WTC11 (cell line): ENCODE results near the gene SLC2A9. TPM values are rescaled to one million over a fixed set of nuclear protein-coding genes. Genes with fewer than 3 reads are reported as not detected.

Experiments
- ATAC-seq: fragments of 200-7000 bp; cut with Tn5 transposase; 2 replicates; pipeline ENCODE4 v1.10.0; 2021; ENCODE audit warnings: mild to moderate bottlenecking, moderate library complexity
- CTCF ChIA-PET: fragments of 300-600 bp; sonication (Branson Sonifier 250); formaldehyde crosslinking; loops from one replicate; lab custom pipeline; 2021; ENCODE audit warnings: antibody characterized with exemption; lab: Charles Lee
- POLR2A ChIA-PET: fragments of 350-600 bp; sonication (Branson Sonifier 250); formaldehyde crosslinking; loops from one replicate; lab custom pipeline; 2021; ENCODE audit warnings: antibody characterized with exemption; lab: Charles Lee
- DNase-seq: peaks from one replicate; pipeline ENCODE4 v3.0.0; 2021; ENCODE audit warnings: low spot score
- H3K27ac Mint-ChIP-seq: 2 replicates; pipeline ENCODE4 v1.8.0; 2021; ENCODE audit warnings: mixed read lengths
- H3K27me3 Mint-ChIP-seq: 2 replicates; pipeline ENCODE4 v1.8.0; 2021; ENCODE audit warnings: low read depth, mild to moderate bottlenecking, moderate library complexity, mixed read lengths
- H3K36me3 Mint-ChIP-seq: 2 replicates; pipeline ENCODE4 v1.8.0; 2021; ENCODE audit warnings: mixed read lengths
- H3K4me1 Mint-ChIP-seq: 2 replicates; pipeline ENCODE4 v1.8.0; 2022; ENCODE audit warnings: mixed read lengths
- H3K4me3 Mint-ChIP-seq: 2 replicates; pipeline ENCODE4 v1.8.0; 2021; ENCODE audit warnings: mild to moderate bottlenecking, moderate library complexity, mixed read lengths
- H3K9me3 Mint-ChIP-seq: 2 replicates; pipeline ENCODE4 v1.8.0; 2021; ENCODE audit warnings: mixed read lengths
- ATF1 ChIP-seq: sonication (generic); formaldehyde crosslinking; IDR thresholded peaks from 2 replicates; pipeline ENCODE4 v1.8.1; 2023; ENCODE audit warnings: mild to moderate bottlenecking, moderate library complexity, missing genetic modification reagents
- CREB1 ChIP-seq: sonication (generic); formaldehyde crosslinking; IDR thresholded peaks from 2 replicates; pipeline ENCODE4 v1.8.0; 2023; ENCODE audit warnings: mild to moderate bottlenecking, missing genetic modification reagents
- ETV6 ChIP-seq: sonication (generic); formaldehyde crosslinking; IDR thresholded peaks from 2 replicates; pipeline ENCODE4 v1.8.1; 2022; ENCODE audit warnings: mild to moderate bottlenecking, missing genetic modification reagents
- FOXK1 ChIP-seq: sonication (generic); formaldehyde crosslinking; IDR thresholded peaks from 2 replicates; pipeline ENCODE4 v1.8.0; 2022; ENCODE audit warnings: mild to moderate bottlenecking, moderate library complexity, missing genetic modification reagents
- HMGA2 ChIP-seq: fragments of 250-450 bp; sonication (Bioruptor Pico); IDR thresholded peaks from 2 replicates; pipeline ENCODE4 v1.4.0; 2021; ENCODE audit warnings: mild to moderate bottlenecking, moderate library complexity
- IRF2 ChIP-seq: sonication (generic); formaldehyde crosslinking; IDR thresholded peaks from 2 replicates; pipeline ENCODE4 v1.8.0; 2022; ENCODE audit warnings: low read depth, missing genetic modification reagents, borderline replicate concordance
- NR1H2 ChIP-seq: sonication (generic); formaldehyde crosslinking; IDR thresholded peaks from 2 replicates; pipeline ENCODE4 v1.9.0; 2021; ENCODE audit warnings: mild to moderate bottlenecking, moderate library complexity, missing genetic modification reagents
- NR3C1 ChIP-seq: sonication (generic); formaldehyde crosslinking; conservative IDR thresholded peaks from 2 replicates; pipeline ENCODE4 v1.8.1; 2023; ENCODE audit warnings: low read depth, mild to moderate bottlenecking, missing genetic modification reagents
- OVOL2 ChIP-seq: fragments of 250-450 bp; sonication (Bioruptor Pico); IDR thresholded peaks from 2 replicates; pipeline ENCODE4 v1.9.0; 2021; ENCODE audit warnings: mild to moderate bottlenecking, borderline replicate concordance
- RORB ChIP-seq: fragments of 250-450 bp; sonication (Bioruptor Pico); IDR thresholded peaks from 2 replicates; pipeline ENCODE4 v1.9.0; 2021; ENCODE audit warnings: mild to moderate bottlenecking
- SMAD3 ChIP-seq: sonication (generic); formaldehyde crosslinking; IDR thresholded peaks from 2 replicates; pipeline ENCODE4 v1.8.0; 2022; ENCODE audit warnings: missing genetic modification reagents, mild to moderate bottlenecking, borderline replicate concordance
- SMAD4 ChIP-seq: sonication (generic); formaldehyde crosslinking; IDR thresholded peaks from 2 replicates; pipeline ENCODE4 v1.8.0; 2022; ENCODE audit warnings: mild to moderate bottlenecking, missing genetic modification reagents
- ZNF138 ChIP-seq: sonication (generic); formaldehyde crosslinking; conservative IDR thresholded peaks from 2 replicates; pipeline ENCODE4 v1.8.1; 2022; ENCODE audit warnings: mild to moderate bottlenecking, moderate library complexity, missing genetic modification reagents
- ZNF219 ChIP-seq: sonication (generic); formaldehyde crosslinking; IDR thresholded peaks from 2 replicates; pipeline ENCODE4 v1.8.0; 2023; ENCODE audit warnings: missing genetic modification reagents, mild to moderate bottlenecking, borderline replicate concordance
- ZNF396 ChIP-seq: fragments of 250-450 bp; sonication (Bioruptor Pico); IDR thresholded peaks from 2 replicates; pipeline ENCODE4 v1.8.0; 2021; ENCODE audit warnings: mild to moderate bottlenecking, moderate library complexity, borderline replicate concordance
- total RNA-seq: library from RNA; stranded (reverse); gene quantifications from 3 replicates; pipeline ENCODE4 v1.2.3, GENCODE V29; 2021
- TF ChIP-seq, protein P1 (sequence below): sonication (generic); formaldehyde crosslinking; IDR thresholded peaks from 2 replicates; pipeline ENCODE4 v1.8.1; 2023; ENCODE audit warnings: mild to moderate bottlenecking, missing genetic modification reagents, borderline replicate concordance
- TF ChIP-seq, protein P2 (sequence below): sonication (generic); formaldehyde crosslinking; IDR thresholded peaks from 2 replicates; pipeline ENCODE4 v1.8.0; 2022; ENCODE audit warnings: mild to moderate bottlenecking, missing genetic modification reagents
- TF ChIP-seq, protein P3 (sequence below): sonication (generic); formaldehyde crosslinking; IDR thresholded peaks from 2 replicates; pipeline ENCODE4 v1.8.1; 2022; ENCODE audit warnings: mild to moderate bottlenecking, moderate library complexity, missing genetic modification reagents
- TF ChIP-seq, protein P4 (sequence below): fragments of 250-450 bp; sonication (Bioruptor Pico); conservative IDR thresholded peaks from 2 replicates; pipeline ENCODE4 v1.9.0; 2021; ENCODE audit warnings: mild to moderate bottlenecking
- TF ChIP-seq, protein P5 (sequence below): fragments of 250-450 bp; sonication (Bioruptor Pico); IDR thresholded peaks from 2 replicates; pipeline ENCODE4 v1.8.0; 2021; ENCODE audit warnings: mild to moderate bottlenecking
- TF ChIP-seq, protein P6 (sequence below): sonication (generic); formaldehyde crosslinking; conservative IDR thresholded peaks from 2 replicates; pipeline ENCODE4 v1.8.1; 2023; ENCODE audit warnings: mild to moderate bottlenecking, low read depth, missing genetic modification reagents, moderate library complexity

Gene SLC2A9
- total RNA-seq, 1 experiment from 2014 or later: not detected

DNA sequence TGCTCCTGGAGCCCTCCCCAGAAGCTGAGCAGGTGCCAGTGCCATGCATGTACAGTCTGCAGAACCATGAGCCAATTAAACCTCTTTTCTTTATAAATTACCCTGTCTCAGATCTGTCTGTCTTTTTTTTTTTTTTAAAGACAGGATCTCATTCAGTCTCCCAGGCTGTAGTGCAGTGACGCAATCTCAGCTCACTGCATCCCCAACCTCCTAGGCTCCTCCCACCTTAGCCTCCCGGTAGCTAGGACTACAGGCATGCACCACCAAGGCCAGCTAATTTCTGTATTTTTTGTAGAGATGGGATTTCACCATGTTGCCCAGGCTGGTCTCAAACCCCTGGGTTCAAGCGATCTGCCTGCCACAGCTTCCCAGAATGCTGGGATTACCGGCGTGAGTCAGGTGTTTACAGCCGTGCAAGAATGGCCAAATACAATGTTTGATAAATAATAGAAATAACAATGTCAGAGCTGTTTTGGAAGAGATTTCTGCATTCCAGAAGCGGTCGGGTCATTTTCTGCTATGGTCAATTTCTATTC lies 68.8 kb downstream of the SLC2A9 start (continued):
- TF ChIP-seq, protein P1, sequence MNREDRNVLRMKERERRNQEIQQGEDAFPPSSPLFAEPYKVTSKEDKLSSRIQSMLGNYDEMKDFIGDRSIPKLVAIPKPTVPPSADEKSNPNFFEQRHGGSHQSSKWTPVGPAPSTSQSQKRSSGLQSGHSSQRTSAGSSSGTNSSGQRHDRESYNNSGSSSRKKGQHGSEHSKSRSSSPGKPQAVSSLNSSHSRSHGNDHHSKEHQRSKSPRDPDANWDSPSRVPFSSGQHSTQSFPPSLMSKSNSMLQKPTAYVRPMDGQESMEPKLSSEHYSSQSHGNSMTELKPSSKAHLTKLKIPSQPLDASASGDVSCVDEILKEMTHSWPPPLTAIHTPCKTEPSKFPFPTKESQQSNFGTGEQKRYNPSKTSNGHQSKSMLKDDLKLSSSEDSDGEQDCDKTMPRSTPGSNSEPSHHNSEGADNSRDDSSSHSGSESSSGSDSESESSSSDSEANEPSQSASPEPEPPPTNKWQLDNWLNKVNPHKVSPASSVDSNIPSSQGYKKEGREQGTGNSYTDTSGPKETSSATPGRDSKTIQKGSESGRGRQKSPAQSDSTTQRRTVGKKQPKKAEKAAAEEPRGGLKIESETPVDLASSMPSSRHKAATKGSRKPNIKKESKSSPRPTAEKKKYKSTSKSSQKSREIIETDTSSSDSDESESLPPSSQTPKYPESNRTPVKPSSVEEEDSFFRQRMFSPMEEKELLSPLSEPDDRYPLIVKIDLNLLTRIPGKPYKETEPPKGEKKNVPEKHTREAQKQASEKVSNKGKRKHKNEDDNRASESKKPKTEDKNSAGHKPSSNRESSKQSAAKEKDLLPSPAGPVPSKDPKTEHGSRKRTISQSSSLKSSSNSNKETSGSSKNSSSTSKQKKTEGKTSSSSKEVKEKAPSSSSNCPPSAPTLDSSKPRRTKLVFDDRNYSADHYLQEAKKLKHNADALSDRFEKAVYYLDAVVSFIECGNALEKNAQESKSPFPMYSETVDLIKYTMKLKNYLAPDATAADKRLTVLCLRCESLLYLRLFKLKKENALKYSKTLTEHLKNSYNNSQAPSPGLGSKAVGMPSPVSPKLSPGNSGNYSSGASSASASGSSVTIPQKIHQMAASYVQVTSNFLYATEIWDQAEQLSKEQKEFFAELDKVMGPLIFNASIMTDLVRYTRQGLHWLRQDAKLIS (CRISPR knock-in tag): no peak
- TF ChIP-seq ZNF396 (CRISPR knock-in tag): no peak
- TF ChIP-seq HMGA2: no peak
- no peak for TF ChIP-seq RORB (CRISPR knock-in tag)
- TF ChIP-seq IRF2 (CRISPR knock-in tag): no peak

DNA sequence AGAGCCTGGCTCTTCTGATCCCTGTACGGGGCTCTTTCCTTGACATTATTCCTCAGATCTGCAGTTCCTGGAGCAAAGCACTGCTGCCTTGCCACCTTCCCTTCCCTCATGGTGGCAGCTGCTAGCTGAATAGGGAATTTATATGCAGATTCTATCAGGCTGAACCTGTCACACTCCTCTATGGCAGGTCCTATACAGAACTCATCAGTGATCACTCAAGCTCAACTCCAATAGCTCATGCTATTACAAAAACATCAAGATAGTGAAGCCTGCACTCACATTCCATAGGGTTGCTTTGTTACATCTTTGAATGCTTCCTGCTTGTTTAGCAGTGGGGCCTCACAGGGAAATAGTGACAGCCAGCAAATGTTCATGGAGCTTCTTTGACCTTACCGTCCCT lies 71.7 kb downstream of the SLC2A9 start:
- ATAC-seq (peak; percentile 52), DNase-seq (no peak)
- Mint-ChIP-seq H3K27ac (no peak overlapping the region), H3K36me3 (no peaks in the 10 kb centered on the region), H3K4me3 (no peak overlapping the region), H3K27me3 (no peaks in the 10 kb centered on the region), H3K9me3 (no peaks in the 10 kb centered on the region), H3K4me1 (peaks cover 8% of the 10 kb centered on the region)
- POLR2A ChIA-PET: no interaction called here
- CTCF ChIA-PET: interaction anchor here (2.5 kb wide), 1 partner anchor 65 kb away, joined by 11 read pairs; no protein-coding TSS in a partner anchor
- no peak for TF ChIP-seq SMAD3 (CRISPR knock-in tag)
- no peak for TF ChIP-seq SMAD4
- TF ChIP-seq, protein P2, sequence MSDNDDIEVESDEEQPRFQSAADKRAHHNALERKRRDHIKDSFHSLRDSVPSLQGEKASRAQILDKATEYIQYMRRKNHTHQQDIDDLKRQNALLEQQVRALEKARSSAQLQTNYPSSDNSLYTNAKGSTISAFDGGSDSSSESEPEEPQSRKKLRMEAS (CRISPR knock-in tag): no peak
- no peak for TF ChIP-seq OVOL2 (CRISPR knock-in tag)
- no peak for TF ChIP-seq CREB1 (CRISPR knock-in tag)
- no peak for TF ChIP-seq NR1H2 (CRISPR knock-in tag)
- TF ChIP-seq, protein P3, sequence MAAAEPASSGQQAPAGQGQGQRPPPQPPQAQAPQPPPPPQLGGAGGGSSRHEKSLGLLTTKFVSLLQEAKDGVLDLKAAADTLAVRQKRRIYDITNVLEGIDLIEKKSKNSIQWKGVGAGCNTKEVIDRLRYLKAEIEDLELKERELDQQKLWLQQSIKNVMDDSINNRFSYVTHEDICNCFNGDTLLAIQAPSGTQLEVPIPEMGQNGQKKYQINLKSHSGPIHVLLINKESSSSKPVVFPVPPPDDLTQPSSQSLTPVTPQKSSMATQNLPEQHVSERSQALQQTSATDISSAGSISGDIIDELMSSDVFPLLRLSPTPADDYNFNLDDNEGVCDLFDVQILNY (CRISPR knock-in tag): no peak
- TF ChIP-seq ZNF219: no peak

DNA sequence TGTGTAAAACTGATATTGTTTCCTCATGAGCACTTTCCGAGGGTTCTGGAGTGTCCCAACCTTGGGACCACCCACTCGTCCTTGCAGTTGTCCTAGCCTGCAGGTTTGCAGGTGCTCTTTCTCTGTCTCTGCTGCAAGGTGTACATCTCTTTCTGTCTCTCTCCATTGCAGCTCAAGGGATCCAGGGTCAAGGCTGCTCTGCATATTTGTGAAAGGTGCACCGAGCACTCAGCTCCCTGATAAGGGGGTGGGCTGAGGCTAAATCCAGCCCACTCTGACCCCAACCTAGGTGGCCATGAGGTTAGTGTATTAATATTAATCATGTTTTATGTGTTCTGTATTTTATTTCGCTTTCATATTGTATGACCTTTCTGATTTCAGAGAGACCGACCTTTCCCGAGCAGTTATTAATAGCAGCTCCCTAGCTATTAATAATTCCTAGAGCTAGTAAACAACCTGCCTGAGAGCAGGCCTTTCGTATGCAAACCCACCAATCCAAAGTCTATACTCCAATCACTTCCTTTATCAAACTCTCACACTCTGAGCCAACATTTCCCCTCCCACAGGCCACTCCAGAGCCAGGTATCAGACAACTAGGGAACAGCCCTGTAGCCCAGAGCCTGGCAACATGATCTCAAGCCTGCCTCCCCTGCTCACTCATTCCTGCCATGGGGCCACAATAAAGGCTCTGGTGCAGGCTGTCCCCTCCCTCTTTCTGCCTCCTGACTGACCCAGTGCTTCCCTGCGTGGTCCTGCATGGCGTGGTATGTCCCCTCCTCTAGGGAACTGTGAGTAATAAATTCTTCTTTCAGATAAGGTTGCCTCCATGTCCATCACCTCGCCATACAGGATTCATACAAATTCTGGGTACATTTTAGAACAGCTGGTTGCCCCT lies 73.9 kb downstream of the SLC2A9 start:
- Mint-ChIP-seq H3K27me3 (no peaks in the 10 kb centered on the region), H3K4me3 (no peak overlapping the region), H3K9me3 (no peaks in the 10 kb centered on the region), H3K27ac (no peak overlapping the region), H3K4me1 (peaks cover 10% of the 10 kb centered on the region), H3K36me3 (no peaks in the 10 kb centered on the region)
- CTCF ChIA-PET: interaction anchor here (2.5 kb wide), 1 partner anchor 67 kb away, joined by 11 read pairs; no protein-coding TSS in a partner anchor
- ATAC-seq: no peak; the same call in 1 of the 2 replicates
- no peak for DNase-seq
- POLR2A ChIA-PET: no interaction called here
- TF ChIP-seq, protein P4, sequence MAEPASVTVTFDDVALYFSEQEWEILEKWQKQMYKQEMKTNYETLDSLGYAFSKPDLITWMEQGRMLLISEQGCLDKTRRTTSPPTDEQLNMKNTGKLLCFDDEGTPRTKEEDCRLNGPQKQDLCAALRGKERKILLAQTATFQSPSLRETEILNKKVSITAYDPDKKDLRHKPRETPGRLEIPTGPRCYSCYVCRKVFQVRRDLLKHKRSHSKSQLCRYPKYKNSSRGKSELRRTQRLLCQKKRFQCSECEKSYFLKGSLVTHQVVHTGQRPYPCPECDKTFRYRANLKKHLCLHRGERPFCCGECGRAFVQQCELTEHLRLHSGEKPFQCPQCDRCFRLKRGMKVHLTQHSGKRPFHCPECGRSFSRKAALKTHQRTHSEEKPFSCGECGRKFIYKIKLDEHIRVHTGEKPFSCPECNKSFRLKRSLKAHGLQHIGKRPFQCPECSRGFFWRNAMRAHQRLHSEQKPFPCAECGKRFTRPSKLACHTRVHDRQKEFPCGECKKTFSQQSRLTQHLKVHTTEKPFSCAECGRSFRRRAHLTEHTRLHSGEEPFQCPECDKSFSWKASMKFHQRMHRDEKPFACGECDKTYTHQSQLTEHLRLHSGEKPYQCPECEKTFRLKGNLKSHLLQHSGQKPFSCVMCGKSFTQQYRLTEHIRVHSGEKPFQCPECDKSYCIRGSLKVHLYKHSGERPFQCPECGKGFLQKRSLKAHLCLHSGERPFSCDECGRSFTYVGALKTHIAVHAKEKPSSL: no peak
- TF ChIP-seq, protein P5, sequence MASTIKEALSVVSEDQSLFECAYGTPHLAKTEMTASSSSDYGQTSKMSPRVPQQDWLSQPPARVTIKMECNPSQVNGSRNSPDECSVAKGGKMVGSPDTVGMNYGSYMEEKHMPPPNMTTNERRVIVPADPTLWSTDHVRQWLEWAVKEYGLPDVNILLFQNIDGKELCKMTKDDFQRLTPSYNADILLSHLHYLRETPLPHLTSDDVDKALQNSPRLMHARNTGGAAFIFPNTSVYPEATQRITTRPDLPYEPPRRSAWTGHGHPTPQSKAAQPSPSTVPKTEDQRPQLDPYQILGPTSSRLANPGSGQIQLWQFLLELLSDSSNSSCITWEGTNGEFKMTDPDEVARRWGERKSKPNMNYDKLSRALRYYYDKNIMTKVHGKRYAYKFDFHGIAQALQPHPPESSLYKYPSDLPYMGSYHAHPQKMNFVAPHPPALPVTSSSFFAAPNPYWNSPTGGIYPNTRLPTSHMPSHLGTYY (CRISPR knock-in tag): no peak
- TF ChIP-seq ZNF138 (CRISPR knock-in tag) (no peak), ETV6 (CRISPR knock-in tag) (no peak), FOXK1 (CRISPR knock-in tag) (no peak), ATF1 (no peak), NR3C1 (CRISPR knock-in tag) (no peak), IRF2 (CRISPR knock-in tag) (no peak), OVOL2 (CRISPR knock-in tag) (no peak)
- TF ChIP-seq, protein P6, sequence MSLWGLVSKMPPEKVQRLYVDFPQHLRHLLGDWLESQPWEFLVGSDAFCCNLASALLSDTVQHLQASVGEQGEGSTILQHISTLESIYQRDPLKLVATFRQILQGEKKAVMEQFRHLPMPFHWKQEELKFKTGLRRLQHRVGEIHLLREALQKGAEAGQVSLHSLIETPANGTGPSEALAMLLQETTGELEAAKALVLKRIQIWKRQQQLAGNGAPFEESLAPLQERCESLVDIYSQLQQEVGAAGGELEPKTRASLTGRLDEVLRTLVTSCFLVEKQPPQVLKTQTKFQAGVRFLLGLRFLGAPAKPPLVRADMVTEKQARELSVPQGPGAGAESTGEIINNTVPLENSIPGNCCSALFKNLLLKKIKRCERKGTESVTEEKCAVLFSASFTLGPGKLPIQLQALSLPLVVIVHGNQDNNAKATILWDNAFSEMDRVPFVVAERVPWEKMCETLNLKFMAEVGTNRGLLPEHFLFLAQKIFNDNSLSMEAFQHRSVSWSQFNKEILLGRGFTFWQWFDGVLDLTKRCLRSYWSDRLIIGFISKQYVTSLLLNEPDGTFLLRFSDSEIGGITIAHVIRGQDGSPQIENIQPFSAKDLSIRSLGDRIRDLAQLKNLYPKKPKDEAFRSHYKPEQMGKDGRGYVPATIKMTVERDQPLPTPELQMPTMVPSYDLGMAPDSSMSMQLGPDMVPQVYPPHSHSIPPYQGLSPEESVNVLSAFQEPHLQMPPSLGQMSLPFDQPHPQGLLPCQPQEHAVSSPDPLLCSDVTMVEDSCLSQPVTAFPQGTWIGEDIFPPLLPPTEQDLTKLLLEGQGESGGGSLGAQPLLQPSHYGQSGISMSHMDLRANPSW (CRISPR knock-in tag): no peak
